Gastrocnemius medialis (tissue), 4 donors: ENCODE data around the gene EPB41L1. TPM values are rescaled to one million over a fixed set of nuclear protein-coding genes. Genes with fewer than 3 reads are reported as not detected.

Experiments
- ATAC-seq, 2 donors: fragments of 150-250 bp; one replicate each; pipeline ENCODE4 v1.9.1; 2016
- DNase-seq, 2 donors: peaks; one replicate each; pipeline ENCODE4 v3.0.0-alpha.2; 2019
- H3K27ac ChIP-seq, 4 donors: fragments of 200-600 bp; sonication (generic); 1 replicate in 1 of 4; 2 replicates in 3 of 4; pipeline ENCODE4 v1.5.1; 2016 to 2018; ENCODE audit warnings: mild to moderate bottlenecking in 2 of 4, moderate library complexity in 1 of 4
- H3K27me3 ChIP-seq, 3 donors: fragments of 200-600 bp; sonication (generic) in 2 of 3; 1 replicate in 1 of 3; 2 replicates in 2 of 3; pipeline versions ENCODE4 v1.5.1 to v1.6.0; 2016 to 2019; ENCODE audit warnings: mild to moderate bottlenecking in 1 of 3, moderate library complexity in 1 of 3
- H3K36me3 ChIP-seq, 2 donors: fragments of 200-600 bp; sonication (generic) in 1 of 2; one replicate each; pipeline ENCODE4 v1.5.1; 2017 to 2018
- H3K4me1 ChIP-seq, 2 donors: fragments of 200-600 bp; sonication (generic) in 1 of 2; one replicate each; pipeline ENCODE4 v1.5.1; 2016 to 2017; ENCODE audit warnings: mild to moderate bottlenecking in 2 of 2
- H3K4me3 ChIP-seq, 4 donors: fragments of 200-600 bp; sonication (generic) in 3 of 4; 1 replicate in 1 of 4; 2 replicates in 3 of 4; pipeline ENCODE4 v1.5.1; 2016 to 2019; ENCODE audit warnings: mild to moderate bottlenecking in 2 of 4
- H3K9me3 ChIP-seq, 3 donors: fragments of 200-600 bp; sonication (generic) in 2 of 3; 1 replicate in 1 of 3; 2 replicates in 2 of 3; pipeline ENCODE4 v1.5.1; 2016 to 2019
- POLR2A ChIP-seq, 2 donors: fragments of 450-650 bp; IDR thresholded peaks; one replicate each; pipeline ENCODE4 v1.6.1; 2017; ENCODE audit warnings: antibody characterized with exemption in 2 of 2, mild to moderate bottlenecking in 2 of 2, moderate library complexity in 2 of 2
- in situ Hi-C, 4 donors: fragments of 200-750 bp; cut with MboI; loops; one replicate each; pipeline versions ENCODE4 v1.15.0 to v1.8.0; 2017; ENCODE audit warnings: low sequenced_read_pairs in 4 of 4
- intact Hi-C: fragments of 100-400 bp; cut with DNase I; formaldehyde crosslinking; loops from one replicate; pipeline ENCODE4 v1.15.1; 2023; ENCODE audit warnings: low total_unique reads
- total RNA-seq, 4 donors: library from RNA; depleted of rRNA; stranded (reverse); fragments of >200 nt; gene quantifications; one replicate each; pipeline versions ENCODE4 v1.1.0 to v1.2.3, GENCODE V29; 2016
- TF ChIP-seq, protein P1 (sequence below), 5 experiments: fragments of 450-650 bp in 3 of 5; fragments of 200-600 bp in 2 of 5; sonication (generic) in 2 of 5; IDR thresholded peaks in 4 of 5; conservative IDR thresholded peaks in 1 of 5; 1 replicate in 4 of 5; 2 replicates in 1 of 5; pipeline ENCODE4 v1.5.1; 2016 to 2019; ENCODE audit warnings: antibody characterized with exemption in 5 of 5, mild to moderate bottlenecking in 3 of 5, moderate library complexity in 3 of 5

EPB41L1 gene
- total RNA-seq, 4 donors from 2014 or later = 2.3 to 11.4 (median 7.4) TPM

GRCh38 chr20:36109251-36109947 is 45.1 kb upstream of the EPB41L1 start:
- intact Hi-C loops = no loop called here
- H3K36me3 ChIP-seq = no peaks in the 10 kb centered on the region
- TF ChIP-seq POLR2A (IDR thresholded peaks at IDR 0.05) = no peak
- TF ChIP-seq, protein P1, sequence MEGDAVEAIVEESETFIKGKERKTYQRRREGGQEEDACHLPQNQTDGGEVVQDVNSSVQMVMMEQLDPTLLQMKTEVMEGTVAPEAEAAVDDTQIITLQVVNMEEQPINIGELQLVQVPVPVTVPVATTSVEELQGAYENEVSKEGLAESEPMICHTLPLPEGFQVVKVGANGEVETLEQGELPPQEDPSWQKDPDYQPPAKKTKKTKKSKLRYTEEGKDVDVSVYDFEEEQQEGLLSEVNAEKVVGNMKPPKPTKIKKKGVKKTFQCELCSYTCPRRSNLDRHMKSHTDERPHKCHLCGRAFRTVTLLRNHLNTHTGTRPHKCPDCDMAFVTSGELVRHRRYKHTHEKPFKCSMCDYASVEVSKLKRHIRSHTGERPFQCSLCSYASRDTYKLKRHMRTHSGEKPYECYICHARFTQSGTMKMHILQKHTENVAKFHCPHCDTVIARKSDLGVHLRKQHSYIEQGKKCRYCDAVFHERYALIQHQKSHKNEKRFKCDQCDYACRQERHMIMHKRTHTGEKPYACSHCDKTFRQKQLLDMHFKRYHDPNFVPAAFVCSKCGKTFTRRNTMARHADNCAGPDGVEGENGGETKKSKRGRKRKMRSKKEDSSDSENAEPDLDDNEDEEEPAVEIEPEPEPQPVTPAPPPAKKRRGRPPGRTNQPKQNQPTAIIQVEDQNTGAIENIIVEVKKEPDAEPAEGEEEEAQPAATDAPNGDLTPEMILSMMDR (IDR thresholded peaks at IDR 0.05 in 4 of 5, conservative IDR thresholded peaks at IDR 0.05 in 1 of 5) = no peak

GRCh38 chr20:36110994-36111393 is 43.5 kb upstream of the EPB41L1 start:
- H3K36me3 ChIP-seq = no peaks in the 10 kb centered on the region
- H3K27ac ChIP-seq = no peak overlapping the region
- DNase-seq (no peak), ATAC-seq (no peak)
- H3K4me1 ChIP-seq = no peaks in the 10 kb centered on the region
- in situ Hi-C loops (no loop called here), intact Hi-C loops (no loop called here)
- TF ChIP-seq POLR2A (IDR thresholded peaks at IDR 0.05) = no peak
- TF ChIP-seq, protein P1 (IDR thresholded peaks at IDR 0.05 in 4 of 5, conservative IDR thresholded peaks at IDR 0.05 in 1 of 5) = no peak
- no peaks in the 10 kb centered on the region for H3K27me3 ChIP-seq
- H3K4me3 ChIP-seq = no peak overlapping the region
- H3K9me3 ChIP-seq = no peaks in the 10 kb centered on the region

More at GRCh38 chr20:36109251-36109947, 45.1 kb upstream of the EPB41L1 start:
- no peaks in the 10 kb centered on the region for H3K4me1 ChIP-seq
- no peak overlapping the region for H3K4me3 ChIP-seq
- DNase-seq = no peak
- no peaks in the 10 kb centered on the region for H3K27me3 ChIP-seq
- ATAC-seq = no peak
- no peak overlapping the region for H3K27ac ChIP-seq
- in situ Hi-C loops = no loop called here
- no peaks in the 10 kb centered on the region for H3K9me3 ChIP-seq

DNA sequence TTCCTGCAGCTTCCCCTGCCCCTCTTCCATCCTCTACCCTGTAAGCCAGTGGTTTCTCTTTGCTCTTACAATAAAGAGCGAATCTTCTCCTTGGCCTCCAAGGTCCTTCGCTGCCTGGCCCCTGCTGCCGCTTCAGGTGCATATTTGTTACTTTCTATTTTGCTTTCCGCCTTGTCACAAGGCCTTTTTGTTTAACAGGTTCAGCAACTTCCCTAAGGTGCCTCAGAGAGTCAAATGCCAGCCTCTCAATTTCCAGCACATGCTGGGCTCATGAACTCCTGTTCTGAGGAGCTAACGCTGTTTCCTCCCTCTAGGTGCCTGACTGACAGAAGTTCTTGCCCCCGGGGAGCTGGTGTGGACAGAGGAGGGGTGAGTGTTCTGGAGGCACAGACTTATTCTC is 42.4 kb upstream of the EPB41L1 start:
- ATAC-seq (no peak), DNase-seq (no peak)
- Histone ChIP-seq H3K36me3 (no peaks in the 10 kb centered on the region), H3K9me3 (no peaks in the 10 kb centered on the region), H3K27ac (no peak overlapping the region), H3K4me3 (no peak overlapping the region), H3K27me3 (no peaks in the 10 kb centered on the region), H3K4me1 (no peaks in the 10 kb centered on the region)
- intact Hi-C loops (no loop called here), in situ Hi-C loops (no loop called here)
- no peak for TF ChIP-seq POLR2A (IDR thresholded peaks at IDR 0.05)
- TF ChIP-seq, protein P1 (IDR thresholded peaks at IDR 0.05 in 4 of 5, conservative IDR thresholded peaks at IDR 0.05 in 1 of 5) = no peak

DNA sequence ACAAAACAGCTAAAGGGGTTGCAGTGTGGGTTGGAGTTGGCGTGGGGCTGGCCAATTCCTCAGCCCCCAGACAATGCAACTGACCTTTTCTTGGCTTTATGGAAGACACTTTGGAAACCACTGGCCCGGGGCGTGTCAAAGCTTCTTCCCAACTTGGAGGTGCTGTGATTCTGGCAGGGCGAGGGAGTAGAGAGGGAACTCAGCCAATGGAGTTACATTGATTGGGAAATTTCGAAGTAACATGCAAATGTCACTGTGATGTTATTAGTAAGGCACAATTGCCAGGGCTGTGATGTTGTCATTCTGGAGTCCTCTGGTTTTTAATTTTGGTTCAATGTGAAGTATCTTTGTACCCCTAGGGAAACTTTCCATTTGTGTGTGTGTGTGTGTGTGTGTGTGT is 41.5 kb upstream of the EPB41L1 start:
- DNase-seq = no peak
- intact Hi-C loops (no loop called here), in situ Hi-C loops (no loop called here)
- no peak for ATAC-seq
- Histone ChIP-seq H3K36me3 (no peaks in the 10 kb centered on the region), H3K27ac (no peak overlapping the region), H3K9me3 (no peaks in the 10 kb centered on the region), H3K27me3 (no peaks in the 10 kb centered on the region), H3K4me3 (no peak overlapping the region), H3K4me1 (no peaks in the 10 kb centered on the region)
- no peak for TF ChIP-seq POLR2A (IDR thresholded peaks at IDR 0.05)
- TF ChIP-seq, protein P1 (IDR thresholded peaks at IDR 0.05 in 4 of 5, conservative IDR thresholded peaks at IDR 0.05 in 1 of 5) = no peak
